GM13977 (cell line): ENCODE results near the gene GPANK1.
A peak's percentile ranks its signal among the peaks of the same experiment; 100 is the strongest.

Source experiments
- DNase-seq: peaks from one replicate; pipeline ENCODE4 v3.0.0; 2012; ENCODE audit warnings: low spot score
- in situ Hi-C: fragments of 300-500 bp; cut with MboI; formaldehyde crosslinking; loops from one replicate; pipeline ENCODE4 v1.12.0; 2022; ENCODE audit warnings: low sequenced_read_pairs, low pct_unique_long_range_greater_than_20kb, mixed read lengths, inconsistent platforms; ENCODE audit not compliant: unreplicated experiment
- TF ChIP-seq, protein P1 (sequence below): IDR thresholded peaks from 2 replicates; pipeline ENCODE4 v1.5.1; 2012; ENCODE audit warnings: mild to moderate bottlenecking, control low read depth; ENCODE audit not compliant: insufficient read depth; ENCODE audit errors: extremely low read depth, missing control alignments

GPANK1 gene

GRCh38 chr6:31676322-31676903 lies 11.6 kb upstream of the GPANK1 start:
- TF ChIP-seq, protein P1, sequence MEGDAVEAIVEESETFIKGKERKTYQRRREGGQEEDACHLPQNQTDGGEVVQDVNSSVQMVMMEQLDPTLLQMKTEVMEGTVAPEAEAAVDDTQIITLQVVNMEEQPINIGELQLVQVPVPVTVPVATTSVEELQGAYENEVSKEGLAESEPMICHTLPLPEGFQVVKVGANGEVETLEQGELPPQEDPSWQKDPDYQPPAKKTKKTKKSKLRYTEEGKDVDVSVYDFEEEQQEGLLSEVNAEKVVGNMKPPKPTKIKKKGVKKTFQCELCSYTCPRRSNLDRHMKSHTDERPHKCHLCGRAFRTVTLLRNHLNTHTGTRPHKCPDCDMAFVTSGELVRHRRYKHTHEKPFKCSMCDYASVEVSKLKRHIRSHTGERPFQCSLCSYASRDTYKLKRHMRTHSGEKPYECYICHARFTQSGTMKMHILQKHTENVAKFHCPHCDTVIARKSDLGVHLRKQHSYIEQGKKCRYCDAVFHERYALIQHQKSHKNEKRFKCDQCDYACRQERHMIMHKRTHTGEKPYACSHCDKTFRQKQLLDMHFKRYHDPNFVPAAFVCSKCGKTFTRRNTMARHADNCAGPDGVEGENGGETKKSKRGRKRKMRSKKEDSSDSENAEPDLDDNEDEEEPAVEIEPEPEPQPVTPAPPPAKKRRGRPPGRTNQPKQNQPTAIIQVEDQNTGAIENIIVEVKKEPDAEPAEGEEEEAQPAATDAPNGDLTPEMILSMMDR: no peak

GRCh38 chr6:31669676-31670075 lies 4.9 kb upstream of the GPANK1 start, which contains the start of gene LY6G5B:
Gene LY6G5B, plus strand, starts transcription at chr6:31669976. Its CDS starts 975 bp downstream, at chr6:31670951.
- TF ChIP-seq, protein P1: no peak
- no peak for DNase-seq
- in situ Hi-C loops: no loop called here

More at GRCh38 chr6:31676322-31676903, 11.6 kb upstream of the GPANK1 start:
- in situ Hi-C loops: no loop called here
- DNase-seq: no peak

DNA sequence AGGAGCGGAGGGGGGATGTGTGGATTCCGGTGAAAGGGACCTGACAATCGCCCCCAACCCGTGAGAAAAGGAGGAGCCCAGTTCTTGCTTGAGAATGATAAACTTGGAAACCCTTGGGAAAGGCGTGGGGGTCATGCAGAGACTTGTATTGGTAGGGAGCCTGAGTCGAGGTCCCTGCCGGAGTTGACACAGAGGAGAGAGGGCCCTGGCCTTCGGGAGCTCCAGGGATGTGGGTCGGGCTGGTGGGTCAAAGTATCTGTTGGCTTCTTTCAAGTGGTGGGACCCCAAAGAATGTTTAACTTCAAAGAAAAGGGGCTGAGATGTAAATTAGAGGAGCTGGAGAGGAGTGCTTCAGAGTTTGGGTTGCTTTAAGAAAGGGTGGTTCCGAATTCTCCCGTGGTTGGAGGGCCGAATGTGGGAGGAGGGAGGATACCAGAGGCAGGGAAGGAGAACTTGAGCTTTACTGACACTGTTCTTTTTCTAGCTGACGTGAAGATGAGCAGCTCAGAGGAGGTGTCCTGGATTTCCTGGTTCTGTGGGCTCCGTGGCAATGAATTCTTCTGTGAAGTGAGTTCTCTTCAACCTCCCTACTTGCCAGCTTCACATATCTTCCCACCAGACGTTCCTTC lies 1.7 kb upstream of the GPANK1 start:
- DNase-seq: no peak
- TF ChIP-seq, protein P1: no peak

GRCh38 chr6:31665501-31666336 lies 922 bp upstream of the GPANK1 start, which contains the start of gene CSNK2B:
Gene CSNK2B, plus strand, starts transcription at chr6:31666080. Its CDS starts 752 bp downstream, at chr6:31666832.
- in situ Hi-C loops: no loop called here
- DNase-seq: peak; percentile 97
- TF ChIP-seq, protein P1: no peak

More for the DNA sequence above, 1.7 kb upstream of the GPANK1 start:
- in situ Hi-C loops: no loop called here

DNA sequence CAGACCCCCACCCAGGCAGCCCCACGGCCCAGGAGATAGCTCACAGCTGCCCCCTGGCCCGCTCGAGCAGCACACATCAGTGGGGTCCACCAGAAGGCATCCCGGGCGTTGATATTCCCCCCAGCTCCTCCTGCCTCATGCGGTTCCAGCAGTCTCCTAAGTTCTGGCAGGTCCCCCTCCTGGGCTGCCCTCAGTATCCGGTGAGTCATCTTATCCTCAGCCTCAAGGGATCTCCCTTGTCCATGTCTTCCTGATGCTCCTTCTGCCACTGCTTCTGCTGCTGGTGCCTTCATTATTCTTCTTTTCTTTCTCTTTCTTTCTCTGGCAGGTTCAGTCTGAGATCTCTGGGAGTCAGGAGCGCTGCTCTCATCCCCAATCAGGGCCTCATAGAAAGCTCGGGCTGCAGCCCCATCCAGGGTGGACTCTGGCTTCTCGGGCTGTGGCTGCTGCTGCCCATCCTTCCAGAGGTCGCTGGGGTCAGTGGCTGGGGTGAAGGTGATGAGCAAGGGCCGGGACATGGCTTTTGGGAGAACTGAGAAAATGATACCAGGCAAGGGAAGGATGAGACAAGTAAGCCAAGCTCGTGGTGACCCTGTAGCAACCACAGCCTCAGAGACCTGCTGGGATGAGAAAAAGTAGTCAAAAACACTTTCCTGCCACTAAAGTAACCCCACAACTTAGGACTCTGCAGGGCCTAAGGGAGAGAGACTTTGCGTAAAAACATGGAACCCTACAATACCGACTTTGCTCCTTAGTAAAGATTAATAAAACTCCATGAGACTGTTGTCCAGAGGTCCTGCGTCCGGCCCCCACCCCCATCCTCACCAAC lies 622 bp downstream of the GPANK1 start:
- no peak for DNase-seq
- TF ChIP-seq, protein P1: no peak
- in situ Hi-C loops: no loop called here
